Measurements from ENCODE around the gene CEMIP2.
A peak's percentile ranks its signal among the peaks of the same experiment; 100 is the strongest.

The CEMIP2 gene

GRCh38 chr9:71769175-71770161 is 1.2 kb upstream of the CEMIP2 start:
- peak; percentile 63 for DNase-seq (ENCODE audit: low spot score)

GRCh38 chr9:71767776-71768321 is 464 bp downstream of the CEMIP2 start:
- peak; percentile 47 for DNase-seq (ENCODE audit: low spot score)

- DNase-seq (ENCODE audit: low spot score), result no peak
Observed at GRCh38 chr9:71767163-71767775, 1.0 kb downstream of the CEMIP2 start.

GRCh38 chr9:71766663-71767062 is 1.6 kb downstream of the CEMIP2 start:
- DNase-seq (ENCODE audit: low spot score), result no peak

GRCh38 chr9:71765693-71766092 is 2.6 kb downstream of the CEMIP2 start:
- DNase-seq (ENCODE audit: low spot score), result no peak

GRCh38 chr9:71764891-71765290 is 3.4 kb downstream of the CEMIP2 start:
- no peak for DNase-seq (ENCODE audit: low spot score)

- no peak for DNase-seq (ENCODE audit: low spot score)
Observed at GRCh38 chr9:71764463-71764862, 3.9 kb downstream of the CEMIP2 start.

GRCh38 chr9:71763832-71764231 is 4.5 kb downstream of the CEMIP2 start:
- no peak for DNase-seq (ENCODE audit: low spot score)

GRCh38 chr9:71762900-71763653 is 5.2 kb downstream of the CEMIP2 start:
- no peak for DNase-seq (ENCODE audit: low spot score)

- DNase-seq (ENCODE audit: low spot score), result no peak
Observed at GRCh38 chr9:71761938-71762353, 6.4 kb downstream of the CEMIP2 start.

GRCh38 chr9:71760901-71761300 is 7.4 kb downstream of the CEMIP2 start:
- DNase-seq (ENCODE audit: low spot score), result no peak

GRCh38 chr9:71758785-71759184 is 9.5 kb downstream of the CEMIP2 start:
- DNase-seq (ENCODE audit: low spot score), result no peak

- DNase-seq (ENCODE audit: low spot score), result no peak
Observed at GRCh38 chr9:71758277-71758676, 10.0 kb downstream of the CEMIP2 start.

- DNase-seq (ENCODE audit: low spot score), result no peak
Observed at GRCh38 chr9:71756753-71757152, 11.6 kb downstream of the CEMIP2 start.

GRCh38 chr9:71755869-71756268 is 12.4 kb downstream of the CEMIP2 start:
- no peak for DNase-seq (ENCODE audit: low spot score)

GRCh38 chr9:71755230-71755629 is 13.1 kb downstream of the CEMIP2 start:
- DNase-seq (ENCODE audit: low spot score), result no peak

GRCh38 chr9:71754151-71754550 is 14.2 kb downstream of the CEMIP2 start:
- no peak for DNase-seq (ENCODE audit: low spot score)

GRCh38 chr9:71752928-71753327 is 15.4 kb downstream of the CEMIP2 start:
- no peak for DNase-seq (ENCODE audit: low spot score)

- no peak for DNase-seq (ENCODE audit: low spot score)
Observed at GRCh38 chr9:71752352-71752751, 16.0 kb downstream of the CEMIP2 start.

- DNase-seq (ENCODE audit: low spot score), result no peak
Observed at GRCh38 chr9:71748280-71748743, 20.0 kb downstream of the CEMIP2 start.

GRCh38 chr9:71747576-71747975 is 20.7 kb downstream of the CEMIP2 start:
- DNase-seq (ENCODE audit: low spot score), result no peak

- DNase-seq (ENCODE audit: low spot score), result no peak
Observed at GRCh38 chr9:71746758-71747125, 21.6 kb downstream of the CEMIP2 start.

Measured in D341Med (cell line).